ENCODE data around the gene B3GNT7.
A peak's percentile ranks its signal among the peaks of the same experiment; 100 is the strongest.
"Not testable (repeated sequence)": the region's sequence is repeated elsewhere in the genome, so short reads cannot be mapped to it uniquely, and the experiment has no call there.

B3GNT7 gene

GRCh38 chr2:231369580-231370428 is 25.7 kb upstream of the B3GNT7 start:
- no peak for DNase-seq

DNA sequence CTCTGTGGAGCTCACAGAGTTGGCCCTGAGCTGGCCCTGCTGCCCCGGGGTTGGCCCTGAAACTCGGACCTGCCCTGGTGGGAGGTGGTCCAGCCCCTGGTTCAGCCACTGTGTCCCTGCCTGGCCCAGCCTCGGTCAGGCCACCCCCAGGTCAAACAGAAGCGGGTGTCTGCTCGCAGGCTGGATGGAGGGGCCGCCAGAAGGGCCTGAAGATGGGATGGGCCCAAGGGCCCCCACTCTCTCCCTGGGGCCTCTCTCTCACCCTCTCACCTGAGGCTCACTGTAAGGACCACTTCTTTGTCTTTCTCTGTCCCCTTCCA is 25.1 kb upstream of the B3GNT7 start:
- DNase-seq: no peak

- no peak for DNase-seq
Measured at GRCh38 chr2:231370749-231371429, 24.6 kb upstream of the B3GNT7 start.

DNA sequence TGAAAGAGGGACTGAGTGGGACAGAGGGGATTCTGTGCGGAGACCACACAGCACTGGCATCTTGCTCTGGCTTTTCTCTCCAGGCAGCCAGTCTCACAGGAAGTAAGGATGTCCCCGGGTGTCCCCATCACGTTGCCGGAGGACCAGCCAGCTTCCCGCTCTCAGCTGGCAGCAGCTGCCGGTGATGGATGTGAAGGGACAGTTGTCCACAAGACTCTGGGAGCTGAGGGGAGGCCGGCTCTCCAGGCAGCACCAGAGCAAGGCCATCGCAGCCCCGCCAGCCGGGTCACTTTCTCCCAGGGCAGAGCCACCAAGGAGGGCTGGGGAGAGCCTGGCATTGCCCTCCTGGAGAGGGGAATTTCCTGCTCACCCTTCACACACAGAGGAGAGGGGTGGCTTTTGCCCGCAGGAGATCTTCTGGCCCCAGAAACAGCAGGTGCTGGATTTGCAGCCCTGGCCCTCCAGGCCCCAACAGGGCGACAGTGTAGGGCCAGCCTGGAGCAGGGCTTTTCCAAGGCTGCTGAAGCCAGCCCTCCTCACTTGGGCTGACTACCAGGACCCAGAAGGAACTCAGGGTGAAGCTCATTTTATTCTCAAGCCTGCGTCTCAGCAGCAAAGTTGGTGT is 24.0 kb upstream of the B3GNT7 start:
- DNase-seq: no peak

- DNase-seq: no peak
Measured at GRCh38 chr2:231372326-231372725, 23.2 kb upstream of the B3GNT7 start.

GRCh38 chr2:231373184-231373583 is 22.3 kb upstream of the B3GNT7 start:
- peak; percentile 10 for DNase-seq

- no peak for DNase-seq
Measured at GRCh38 chr2:231373786-231374349, 21.6 kb upstream of the B3GNT7 start.

GRCh38 chr2:231374771-231375170 is 20.7 kb upstream of the B3GNT7 start:
- no peak for DNase-seq

GRCh38 chr2:231375994-231376615 is 19.4 kb upstream of the B3GNT7 start:
- not testable (repeated sequence) for DNase-seq

DNA sequence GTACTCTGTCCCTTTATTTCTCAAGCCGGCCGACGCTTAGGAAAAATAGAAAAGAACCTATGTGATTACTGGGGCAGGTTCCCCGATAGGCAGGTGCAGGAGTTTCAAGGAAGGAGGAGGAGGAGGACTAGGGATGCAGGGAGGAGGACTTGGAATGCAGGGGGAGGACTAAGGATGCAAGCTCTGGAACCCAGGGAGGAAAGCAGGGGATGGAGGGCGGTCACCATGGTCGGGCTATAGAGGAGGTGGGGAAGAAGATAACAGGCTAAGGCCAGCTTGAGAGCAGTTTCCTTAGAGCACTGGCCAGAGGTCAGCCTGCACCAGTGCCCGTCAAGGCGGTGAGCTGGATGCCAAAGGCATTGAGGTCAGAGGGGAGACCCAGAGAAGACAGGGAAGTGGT is 18.7 kb upstream of the B3GNT7 start:
- DNase-seq: no peak

DNA sequence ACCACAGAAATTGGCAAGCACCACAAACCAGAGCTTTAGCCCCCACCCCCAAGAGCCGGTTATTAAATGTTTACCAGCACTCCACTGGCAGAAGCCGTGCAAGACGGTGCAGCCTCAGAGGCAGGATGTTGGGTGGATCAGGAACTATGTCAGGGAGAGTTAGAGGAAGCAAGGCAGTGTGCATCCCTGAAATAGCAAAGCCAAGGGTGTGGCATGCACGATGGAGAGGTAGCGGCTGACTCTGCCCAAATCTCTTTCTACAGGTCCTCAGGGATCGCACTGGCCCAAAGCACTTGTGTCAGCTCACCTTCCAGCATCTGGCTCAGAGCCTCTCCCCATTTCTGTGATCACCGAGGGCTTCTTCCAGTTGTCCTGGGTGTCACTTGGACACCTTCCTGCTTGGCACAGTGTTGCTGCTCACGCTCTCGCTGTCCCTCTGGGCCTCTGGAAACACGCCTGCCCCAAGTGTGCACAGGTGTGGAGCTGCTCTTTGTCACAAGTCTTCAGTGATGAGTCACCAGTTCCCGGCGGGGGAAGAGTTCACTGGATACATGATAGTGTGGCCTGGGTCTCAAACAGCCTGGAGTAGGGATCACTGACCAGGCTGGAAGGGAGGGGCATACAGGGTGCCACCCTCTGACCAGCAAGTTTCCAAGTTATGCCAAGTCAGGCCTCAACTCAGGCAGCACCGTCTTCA is 17.3 kb upstream of the B3GNT7 start:
- DNase-seq: no peak

DNA sequence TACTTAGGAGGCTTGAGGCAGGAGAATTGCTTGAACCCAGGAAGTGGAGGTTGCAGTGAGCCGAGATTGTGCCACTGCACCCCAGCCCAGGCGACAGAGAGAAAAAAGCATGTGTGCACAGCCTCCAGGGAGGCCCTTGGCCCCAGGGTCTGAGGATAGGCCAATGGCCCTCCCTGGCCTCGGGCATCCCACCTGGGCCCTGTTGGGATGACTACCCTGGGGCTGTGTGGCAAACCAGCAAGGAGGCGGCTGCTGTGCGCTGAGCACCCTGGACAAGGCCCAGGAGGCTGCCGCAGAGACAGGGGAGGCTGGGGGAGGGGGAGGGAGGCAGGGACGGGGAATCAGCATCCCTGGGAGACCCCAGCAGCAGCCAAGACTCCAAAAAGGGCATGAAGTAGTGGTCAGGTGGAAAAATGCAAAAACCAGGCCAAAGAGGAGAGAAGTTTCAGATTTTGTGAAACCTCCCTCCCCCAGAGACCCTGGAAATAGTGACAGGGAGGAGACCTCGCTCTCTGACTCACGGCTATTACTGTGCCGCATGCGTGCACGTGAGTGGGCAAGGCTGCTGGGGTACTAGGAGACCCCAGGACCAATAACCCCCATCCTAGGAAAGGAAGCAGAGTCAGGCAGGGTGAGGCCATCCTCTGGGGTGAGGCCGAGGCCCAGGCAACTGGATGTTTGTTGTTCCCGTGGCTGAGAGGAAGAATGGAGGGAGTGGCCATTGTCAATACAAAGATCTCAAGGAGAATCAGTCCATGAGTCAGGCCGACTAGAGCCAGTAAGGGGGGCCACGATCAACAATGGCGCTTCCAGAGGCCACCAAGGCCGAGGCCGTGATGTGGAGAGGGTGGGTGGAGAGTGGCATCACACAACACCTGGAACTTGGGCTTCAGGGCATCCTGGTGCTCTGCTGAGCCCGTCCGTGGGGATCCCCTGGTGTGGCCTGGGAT is 16.0 kb upstream of the B3GNT7 start:
- DNase-seq: no peak

- no peak for DNase-seq
Measured at GRCh38 chr2:231380307-231380706, 15.2 kb upstream of the B3GNT7 start.

DNA sequence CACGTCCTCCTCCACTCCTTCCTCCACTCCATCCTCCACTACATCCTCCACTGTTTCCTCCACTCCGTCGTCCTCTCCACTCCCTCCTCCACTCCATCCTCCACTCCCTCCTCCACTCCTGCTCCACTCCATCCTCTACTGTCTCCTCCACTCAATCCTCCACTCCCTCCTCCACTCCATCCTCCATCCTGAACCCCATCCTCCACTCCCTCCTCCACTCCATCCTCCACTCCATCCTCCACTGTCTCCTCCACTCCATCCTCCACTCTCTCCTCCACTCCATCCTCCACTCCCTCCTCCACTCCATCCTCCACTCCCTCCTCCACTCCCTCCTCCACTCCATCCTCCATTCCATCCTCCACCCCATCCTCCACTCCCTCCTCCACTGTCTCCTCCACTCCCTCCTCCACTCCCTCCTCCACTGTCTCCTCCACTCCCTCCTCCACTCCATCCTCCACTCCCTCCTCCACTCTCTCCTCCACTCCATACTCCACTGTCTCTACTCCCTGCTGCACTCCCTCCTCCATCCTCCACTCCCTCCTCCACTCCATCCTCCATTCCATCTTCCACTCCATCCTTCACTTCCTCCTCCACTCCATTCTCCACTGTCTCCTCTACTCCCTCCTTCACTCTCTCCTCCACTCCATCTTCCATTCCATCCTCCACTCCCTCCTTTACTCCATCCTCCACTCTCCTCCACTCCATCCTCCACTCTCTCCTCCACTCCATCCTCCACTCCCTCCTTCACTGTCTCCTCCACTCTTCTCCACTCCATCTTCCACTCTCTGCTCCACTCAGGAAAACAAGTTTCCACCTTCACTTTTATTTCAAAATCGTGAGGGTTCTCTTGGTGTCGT is 14.3 kb upstream of the B3GNT7 start:
- DNase-seq: no peak

DNA sequence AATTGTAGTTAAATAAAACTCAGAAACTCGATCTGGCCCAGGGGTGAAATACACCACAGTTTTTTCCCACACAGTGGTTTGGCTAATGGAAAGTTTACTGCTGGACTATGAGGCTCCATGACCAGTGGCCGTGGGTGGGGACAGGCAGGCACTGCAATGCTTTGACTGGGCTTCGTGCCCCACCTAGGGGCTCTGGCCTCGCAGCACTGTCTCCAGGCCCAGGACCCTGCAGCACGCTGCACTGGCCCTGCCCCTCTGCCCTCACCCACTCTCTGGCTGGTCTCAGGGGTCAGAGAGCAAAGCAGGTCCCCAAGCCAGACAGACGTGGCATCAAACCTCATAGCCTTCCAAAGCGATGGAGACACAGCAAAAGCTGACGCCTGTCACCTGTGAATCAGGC is 13.4 kb upstream of the B3GNT7 start:
- DNase-seq: no peak

DNA sequence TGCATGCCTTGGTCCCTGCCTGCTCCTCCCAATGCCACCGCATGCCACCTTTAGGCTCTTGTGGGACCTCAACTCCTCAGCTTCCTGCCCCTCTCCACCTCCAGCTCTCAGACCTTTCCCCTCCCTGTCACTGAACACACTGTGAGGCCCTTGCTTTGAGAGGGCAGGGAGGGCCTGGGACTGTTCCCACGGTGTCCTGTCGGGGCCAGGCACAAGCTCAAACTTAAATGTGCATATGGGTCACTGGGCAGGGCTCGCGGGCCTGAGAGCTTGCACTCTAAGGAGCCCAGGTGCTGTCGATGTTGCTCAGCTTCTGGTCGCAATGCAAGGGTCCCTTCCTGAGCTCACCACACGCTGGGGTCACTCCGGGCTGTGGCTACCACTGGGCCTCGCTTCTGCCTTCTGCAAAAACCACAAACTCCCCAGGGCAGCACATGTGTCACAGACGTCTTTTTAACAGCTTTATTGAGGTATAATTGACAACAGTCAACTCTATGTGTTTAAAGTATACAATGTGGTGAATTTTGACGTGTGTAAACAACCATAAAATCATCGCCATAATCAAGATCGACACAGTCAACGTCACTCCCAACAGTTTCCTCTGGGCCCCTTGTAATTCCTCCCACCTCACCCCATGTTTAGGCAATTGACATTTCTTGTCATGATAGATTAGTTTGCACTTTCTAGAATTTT is 11.9 kb upstream of the B3GNT7 start:
- DNase-seq: no peak

GRCh38 chr2:231384109-231384435 is 11.4 kb upstream of the B3GNT7 start:
- no peak for DNase-seq

- no peak for DNase-seq
Measured at GRCh38 chr2:231384970-231385369, 10.5 kb upstream of the B3GNT7 start.

GRCh38 chr2:231385429-231385828 is 10.1 kb upstream of the B3GNT7 start:
- DNase-seq: no peak

GRCh38 chr2:231386446-231386845 is 9.1 kb upstream of the B3GNT7 start:
- peak; percentile 48 for DNase-seq
